ENCODE results near the gene UBAC2.

DNA sequence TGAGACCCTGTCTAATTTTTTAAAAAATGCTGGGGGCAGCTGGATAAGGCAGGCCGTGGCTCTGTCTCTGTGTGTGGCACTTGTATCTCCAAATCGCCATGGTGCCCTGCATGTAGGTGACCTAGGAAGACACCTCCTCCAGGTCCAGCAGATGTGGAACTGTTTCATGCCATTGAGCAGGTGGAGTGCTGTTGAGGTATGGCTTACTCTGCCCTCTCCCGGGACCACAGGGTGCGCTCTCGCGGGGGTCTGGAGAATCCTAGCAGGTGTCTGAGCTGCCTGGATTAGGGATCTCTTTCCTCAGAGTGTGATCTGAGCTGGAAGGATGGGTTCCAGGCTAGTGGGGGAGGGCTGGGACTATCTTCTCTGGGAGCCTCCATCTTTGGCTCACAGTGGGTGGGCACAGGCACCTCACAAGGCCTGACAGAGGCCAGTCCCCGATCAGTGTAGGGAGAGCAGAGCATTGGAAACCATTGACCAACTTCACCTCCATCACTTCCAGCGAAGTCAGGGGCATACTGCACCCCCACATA is 233.0 kb downstream of the UBAC2 start:
- TF ChIP-seq, protein P1, sequence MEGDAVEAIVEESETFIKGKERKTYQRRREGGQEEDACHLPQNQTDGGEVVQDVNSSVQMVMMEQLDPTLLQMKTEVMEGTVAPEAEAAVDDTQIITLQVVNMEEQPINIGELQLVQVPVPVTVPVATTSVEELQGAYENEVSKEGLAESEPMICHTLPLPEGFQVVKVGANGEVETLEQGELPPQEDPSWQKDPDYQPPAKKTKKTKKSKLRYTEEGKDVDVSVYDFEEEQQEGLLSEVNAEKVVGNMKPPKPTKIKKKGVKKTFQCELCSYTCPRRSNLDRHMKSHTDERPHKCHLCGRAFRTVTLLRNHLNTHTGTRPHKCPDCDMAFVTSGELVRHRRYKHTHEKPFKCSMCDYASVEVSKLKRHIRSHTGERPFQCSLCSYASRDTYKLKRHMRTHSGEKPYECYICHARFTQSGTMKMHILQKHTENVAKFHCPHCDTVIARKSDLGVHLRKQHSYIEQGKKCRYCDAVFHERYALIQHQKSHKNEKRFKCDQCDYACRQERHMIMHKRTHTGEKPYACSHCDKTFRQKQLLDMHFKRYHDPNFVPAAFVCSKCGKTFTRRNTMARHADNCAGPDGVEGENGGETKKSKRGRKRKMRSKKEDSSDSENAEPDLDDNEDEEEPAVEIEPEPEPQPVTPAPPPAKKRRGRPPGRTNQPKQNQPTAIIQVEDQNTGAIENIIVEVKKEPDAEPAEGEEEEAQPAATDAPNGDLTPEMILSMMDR (conservative IDR thresholded peaks at IDR 0.05; ENCODE audit: low read length) = no peak
- no peak for TF ChIP-seq EZH2phosphoT487 (IDR thresholded peaks at IDR 0.05; ENCODE audit: borderline replicate concordance, low read depth, low read length)

Measured in OCI-LY7 (cell line).